Keratinocyte (primary cell): Measurements from ENCODE around the gene TCEAL5. TPM values are rescaled to one million over a fixed set of nuclear protein-coding genes. Genes with fewer than 3 reads are reported as not detected.

Experiments used
- DNase-seq: peaks from one replicate; pipeline ENCODE4 v3.0.0-alpha.2; 2011; ENCODE audit warnings: low read depth, missing footprints, low spot score
- FAIRE-seq: peaks from 2 replicates; lab custom pipeline; 2011; peaks lifted over from hg19 to GRCh38; lab: Jason Lieb, UNC
- H2AFZ ChIP-seq: 2 replicates; pipeline ENCODE4 v1.6.0; 2012; ENCODE audit warnings: low read length, control low read depth, inconsistent platforms; ENCODE audit not compliant: control insufficient read depth
- H3K27ac ChIP-seq: 2 replicates; pipeline ENCODE4 v1.5.1; 2011; ENCODE audit warnings: low read length; ENCODE audit not compliant: control insufficient read depth, insufficient read depth
- H3K27me3 ChIP-seq: 3 replicates; pipeline ENCODE4 v1.6.0; 2011; ENCODE audit warnings: low read length; ENCODE audit not compliant: control insufficient read depth, insufficient read depth; ENCODE audit errors: extremely low read depth
- H3K36me3 ChIP-seq, 2 experiments: 2 replicates in 1 of 2; 3 replicates in 1 of 2; pipeline ENCODE4 v1.5.1; 2011; ENCODE audit warnings: low read length in 2 of 2, mild to moderate bottlenecking in 1 of 2; ENCODE audit not compliant: control insufficient read depth in 2 of 2, insufficient read depth in 2 of 2; ENCODE audit errors: extremely low read depth in 1 of 2
- H3K4me1 ChIP-seq: 3 replicates; pipeline ENCODE4 v1.5.1; 2011; ENCODE audit warnings: low read length; ENCODE audit not compliant: control insufficient read depth, insufficient read depth; ENCODE audit errors: extremely low read depth
- H3K4me2 ChIP-seq: 3 replicates; pipeline ENCODE4 v1.6.0; 2011; ENCODE audit warnings: low read depth, low read length; ENCODE audit not compliant: control insufficient read depth, insufficient read depth; ENCODE audit errors: extremely low read depth
- H3K4me3 ChIP-seq, 3 experiments: fragments of 200-600 bp in 1 of 3; sonication (generic) in 1 of 3; 2 replicates in 2 of 3; 3 replicates in 1 of 3; pipeline ENCODE4 v1.5.1; 2011 to 2016; ENCODE audit warnings: low read length in 3 of 3, mild to moderate bottlenecking in 3 of 3, control low read depth in 2 of 3, inconsistent platforms in 1 of 3, low read depth in 1 of 3, mixed read lengths in 1 of 3, mixed run types in 1 of 3, moderate library complexity in 1 of 3; ENCODE audit not compliant: control insufficient read depth in 2 of 3, insufficient read depth in 2 of 3; ENCODE audit errors: extremely low read depth in 1 of 3
- H3K79me2 ChIP-seq: 2 replicates; pipeline ENCODE4 v1.6.0; 2012; ENCODE audit warnings: low read length; ENCODE audit not compliant: control insufficient read depth, insufficient read depth
- H3K9ac ChIP-seq: 3 replicates; pipeline ENCODE4 v1.6.0; 2011; ENCODE audit warnings: low read length; ENCODE audit not compliant: control insufficient read depth, insufficient read depth; ENCODE audit errors: extremely low read depth
- H3K9me1 ChIP-seq: 3 replicates; pipeline ENCODE4 v1.6.0; 2011; ENCODE audit warnings: low read length; ENCODE audit not compliant: control insufficient read depth, insufficient read depth; ENCODE audit errors: extremely low read depth
- H3K9me3 ChIP-seq: 2 replicates; pipeline ENCODE4 v1.5.1; 2012; ENCODE audit warnings: low read depth, low read length; ENCODE audit not compliant: control insufficient read depth
- H4K20me1 ChIP-seq: 3 replicates; pipeline ENCODE4 v1.6.0; 2011; ENCODE audit warnings: low read length; ENCODE audit not compliant: control insufficient read depth, insufficient read depth; ENCODE audit errors: extremely low read depth
- CTCF ChIP-seq, 3 experiments: IDR thresholded peaks in 1 of 3; conservative IDR thresholded peaks in 1 of 3; optimal IDR thresholded peaks in 1 of 3; 2 replicates in 2 of 3; 3 replicates in 1 of 3; pipeline versions ENCODE3 to v1.5.1; 2011; ENCODE audit warnings: low read length in 3 of 3, mild to moderate bottlenecking in 3 of 3, moderate library complexity in 2 of 3, control low read depth in 1 of 3, inconsistent platforms in 1 of 3; ENCODE audit not compliant: insufficient read depth in 2 of 3; ENCODE audit errors: extremely low read depth in 1 of 3
- EZH2 ChIP-seq: IDR thresholded peaks from one replicate; pipeline ENCODE4 v1.6.1; 2012; ENCODE audit warnings: inconsistent platforms, mild to moderate bottlenecking, low read length, moderate library complexity
- dilution Hi-C: fragments of 300-500 bp; cut with MboI; formaldehyde crosslinking; loops from one replicate; pipeline ENCODE4 v1.7.0; 2020; ENCODE audit warnings: low sequenced_read_pairs; ENCODE audit not compliant: extremely low pct_ligation_motif_present
- polyA plus RNA-seq, 5 experiments: library from polyadenylated mRNA; depleted of rRNA in 3 of 5; stranded (reverse) in 3 of 5; stranded (forward) in 1 of 5; unstranded in 1 of 5; fragments of >200 nt; gene quantifications; 1 replicate in 1 of 5; 2 replicates in 3 of 5; 3 replicates in 1 of 5; pipeline versions ENCODE4 v1.2.1 to v1.2.3, GENCODE V29; 2011 to 2012; ENCODE audit warnings: missing spikeins in 2 of 5, low read depth in 1 of 5, low replicate concordance in 1 of 5

TCEAL5 gene
- polyA plus RNA-seq, 1 donor (not counting 4 experiments of a cell fraction or from before 2014, with no cell fraction given): not detected

DNA sequence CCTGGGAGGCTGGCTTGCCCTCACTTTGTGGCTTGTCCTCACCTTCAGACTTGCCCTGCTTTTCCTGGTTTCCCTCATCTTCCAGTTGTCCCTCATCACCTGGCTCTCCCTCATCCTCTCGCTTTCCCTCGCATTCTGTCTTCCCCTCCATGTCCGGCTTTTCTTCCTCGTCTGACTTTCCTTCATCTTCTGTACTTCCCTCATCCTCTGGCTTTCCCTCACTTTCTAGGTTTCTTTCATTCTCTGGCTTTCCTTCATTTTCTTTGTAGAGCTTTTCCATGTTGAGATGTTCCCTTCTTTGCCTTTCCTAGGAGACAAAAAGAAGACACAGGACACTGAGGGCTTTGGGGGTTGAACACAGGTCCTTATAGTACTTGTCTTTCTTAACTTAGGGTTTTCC is 2.3 kb downstream of the TCEAL5 start:
- Histone ChIP-seq H4K20me1 (no peaks in the 10 kb centered on the region), H3K27ac (no peak overlapping the region), H3K27me3 (peaks cover 35% of the 10 kb centered on the region), H3K9me3 (no peaks in the 10 kb centered on the region), H3K79me2 (no peaks in the 10 kb centered on the region), H2AFZ (no peak overlapping the region), H3K4me1 (no peaks in the 10 kb centered on the region), H3K4me3 (no peak overlapping the region), H3K36me3 (no peaks in the 10 kb centered on the region), H3K9ac (no peak overlapping the region), H3K9me1 (no peaks in the 10 kb centered on the region), H3K4me2 (no peak overlapping the region)
- DNase-seq: no peak
- dilution Hi-C loops: no loop called here
- FAIRE-seq: no peak
- TF ChIP-seq CTCF (optimal IDR thresholded peaks at IDR 0.05 in 1 of 3, IDR thresholded peaks at IDR 0.05 in 1 of 3, conservative IDR thresholded peaks at IDR 0.05 in 1 of 3; ENCODE audit: extremely low read depth in 1 of 3, insufficient read depth in 2 of 3, low read length in 3 of 3): no peak
- TF ChIP-seq EZH2: no peak

GRCh38 chrX:103258275-103258674 is 18.3 kb downstream of the TCEAL5 start:
- H3K4me2 ChIP-seq: no peak overlapping the region
- TF ChIP-seq CTCF (optimal IDR thresholded peaks at IDR 0.05 in 1 of 3, IDR thresholded peaks at IDR 0.05 in 1 of 3, conservative IDR thresholded peaks at IDR 0.05 in 1 of 3; ENCODE audit: extremely low read depth in 1 of 3, insufficient read depth in 2 of 3, low read length in 3 of 3): no peak
- TF ChIP-seq EZH2: no peak

More at GRCh38 chrX:103258275-103258674, 18.3 kb downstream of the TCEAL5 start:
- Histone ChIP-seq H2AFZ (no peak overlapping the region), H4K20me1 (no peaks in the 10 kb centered on the region), H3K27ac (no peak overlapping the region), H3K4me3 (no peak overlapping the region), H3K79me2 (peaks cover 2% of the 10 kb centered on the region), H3K4me1 (peaks cover 4% of the 10 kb centered on the region), H3K9ac (no peak overlapping the region), H3K9me1 (no peaks in the 10 kb centered on the region), H3K36me3 (no peaks in the 10 kb centered on the region), H3K9me3 (no peaks in the 10 kb centered on the region), H3K27me3 (peaks cover 5% of the 10 kb centered on the region)
- dilution Hi-C loops: no loop called here
- DNase-seq: no peak
- no peak for FAIRE-seq
